Thymus (tissue), 14 donors: Measurements from ENCODE around the gene MERTK. TPM values are rescaled to one million over a fixed set of nuclear protein-coding genes. Genes with fewer than 3 reads are reported as not detected.
"Not testable (repeated sequence)": the region's sequence is repeated elsewhere in the genome, so short reads cannot be mapped to it uniquely, and the experiment has no call there.

Source experiments
- DNase-seq, 9 donors: peaks; one replicate each; pipeline ENCODE4 v3.0.0-alpha.2; 2013; ENCODE audit warnings: low spot score in 9 of 9, low read depth in 6 of 9, missing footprints in 1 of 9
- H3K27ac ChIP-seq, 2 donors: one replicate each; pipeline ENCODE4 v1.5.1; 2013; ENCODE audit warnings: control low read depth in 1 of 2, low read depth in 1 of 2, low read length in 1 of 2, mild to moderate bottlenecking in 1 of 2, moderate library complexity in 1 of 2
- H3K27me3 ChIP-seq, 2 donors: one replicate each; pipeline ENCODE4 v1.5.1; 2013; ENCODE audit warnings: low read length in 1 of 2; ENCODE audit not compliant: control insufficient read depth in 2 of 2, insufficient read depth in 1 of 2
- H3K36me3 ChIP-seq, 2 donors: one replicate each; pipeline ENCODE4 v1.5.1; 2013; ENCODE audit warnings: low read length in 1 of 2, mild to moderate bottlenecking in 1 of 2, moderate library complexity in 1 of 2; ENCODE audit not compliant: control insufficient read depth in 2 of 2, insufficient read depth in 2 of 2
- H3K4me1 ChIP-seq, 2 donors: one replicate each; pipeline ENCODE4 v1.5.1; 2013; ENCODE audit warnings: low read length in 2 of 2; ENCODE audit not compliant: control insufficient read depth in 2 of 2, insufficient read depth in 2 of 2
- H3K4me3 ChIP-seq, 2 donors: one replicate each; pipeline ENCODE4 v1.5.1; 2013; ENCODE audit warnings: low read length in 2 of 2, control low read depth in 1 of 2, mild to moderate bottlenecking in 1 of 2
- H3K9me3 ChIP-seq, 2 donors: one replicate each; pipeline ENCODE4 v1.5.1; 2013; ENCODE audit warnings: low read length in 1 of 2, mild to moderate bottlenecking in 1 of 2; ENCODE audit not compliant: control insufficient read depth in 2 of 2, insufficient read depth in 1 of 2
- WGBS: extraction: QIAGEN DNeasy Blood & Tissue Kit; methylation state at CpG from one replicate; pipeline ENCODE4 v1.1.7; 2013; 5-methylcytosine and 5-hydroxymethylcytosine counted together
- long read RNA-seq, 10 donors: transcript quantifications; one replicate each; lab custom pipeline, GENCODE V29; 2026
- polyA plus RNA-seq: library from polyadenylated mRNA; stranded (reverse); fragments of 200-250 nt; gene quantifications from one replicate; pipeline ENCODE4 v1.2.3, GENCODE V29; 2013
- total RNA-seq: library from RNA; stranded (reverse); fragments of 120-200 nt; gene quantifications from one replicate; pipeline ENCODE4 v1.2.4, GENCODE V29; 2013
- donor health status: healthy.

MERTK gene
- 5.7 TPM for total RNA-seq
- 16.5 TPM for polyA plus RNA-seq
- long read RNA-seq, donor 1 = 0 reads
- long read RNA-seq, donor 2, partial matches to known transcripts = 0 of 1 reads
- long read RNA-seq, donor 2, other reads (novel, unspliced or antisense) = 0 of 1 reads
- long read RNA-seq, donor 3, partial matches to known transcripts = 0 of 1 reads
- long read RNA-seq, donor 3, other reads (novel, unspliced or antisense) = 0 of 1 reads
- long read RNA-seq, donor 4, partial matches to known transcripts = 0 of 1 reads
- long read RNA-seq, donor 4, other reads (novel, unspliced or antisense) = 0 of 1 reads
- long read RNA-seq, donor 5, partial matches to known transcripts = 0 of 3 reads
- long read RNA-seq, donor 5, other reads (novel, unspliced or antisense) = 0 of 3 reads
- long read RNA-seq, donor 6, partial matches to known transcripts = 5 of 6 reads
- long read RNA-seq, donor 6, other reads (novel, unspliced or antisense) = 0 of 6 reads
- long read RNA-seq, donor 7, partial matches to known transcripts = 0 of 1 reads
- long read RNA-seq, donor 7, other reads (novel, unspliced or antisense) = 0 of 1 reads
- long read RNA-seq, donor 8 = 0 reads
- long read RNA-seq, donor 9, partial matches to known transcripts = 0 of 1 reads
- long read RNA-seq, donor 9, other reads (novel, unspliced or antisense) = 0 of 1 reads
- long read RNA-seq, donor 10 = 0 reads

- H3K27me3 ChIP-seq = peaks cover 33 to 43% of the 10 kb centered on the region in 2 donors
- peak within 1 kb of the TSS; percentile 52 to 56 for H3K27ac ChIP-seq
- H3K9me3 ChIP-seq = peaks cover 0 to 8% of the 10 kb centered on the region in 2 donors
- peak in 3 of 9 donors; percentile 35 to 63 (median 52) for DNase-seq
- H3K36me3 ChIP-seq = no peaks in the 10 kb centered on the region
- peaks cover 6 to 14% of the 10 kb centered on the region in 2 donors for H3K4me1 ChIP-seq
- WGBS = under 1% methylated on average over 70 of the region's 71 CpGs
- H3K4me3 ChIP-seq = peak within 1 kb of the TSS; percentile 54 to 57
These were observed at the start of gene MERTK for GRCh38 chr2:111897924-111898702. MERTK (plus strand) TSS chr2:111898607; CDS start chr2:111898736, 129 bp downstream.

- H3K4me1 ChIP-seq, H3K36me3 ChIP-seq, H3K4me3 ChIP-seq, H3K9me3 ChIP-seq, H3K27me3 ChIP-seq, H3K27ac ChIP-seq: not testable (repeated sequence)
- WGBS = 58% methylated on average over 4 of the region's 4 CpGs
- peak in 2 of 9 donors; percentile 0 to 19 for DNase-seq
These were observed 47.8 kb upstream of the MERTK start for GRCh38 chr2:111850646-111851045.

- H3K27ac ChIP-seq, H3K4me1 ChIP-seq, H3K27me3 ChIP-seq, H3K4me3 ChIP-seq, H3K9me3 ChIP-seq, DNase-seq, H3K36me3 ChIP-seq: not testable (repeated sequence)
- WGBS = 97% methylated on average over 3 of the region's 3 CpGs
These were observed 45.9 kb upstream of the MERTK start for GRCh38 chr2:111852544-111852943.

- WGBS = 69% methylated on average over 3 of the region's 3 CpGs
- DNase-seq, H3K9me3 ChIP-seq, H3K4me1 ChIP-seq, H3K36me3 ChIP-seq, H3K27me3 ChIP-seq, H3K27ac ChIP-seq, H3K4me3 ChIP-seq: not testable (repeated sequence)
These were observed 38.4 kb upstream of the MERTK start for GRCh38 chr2:111860005-111860404.

GRCh38 chr2:111865124-111865523 lies 33.3 kb upstream of the MERTK start:
- not testable (repeated sequence) for DNase-seq, H3K36me3 ChIP-seq, H3K27me3 ChIP-seq, H3K4me3 ChIP-seq, H3K4me1 ChIP-seq, H3K27ac ChIP-seq, H3K9me3 ChIP-seq
- 82% methylated on average over 2 of the region's 3 CpGs for WGBS

- not testable (repeated sequence) for H3K4me3 ChIP-seq
- H3K36me3 ChIP-seq = peaks cover 0 to 12% of the 10 kb centered on the region in 2 donors
These were observed 25.6 kb upstream of the MERTK start for GRCh38 chr2:111872806-111873205.

GRCh38 chr2:111883661-111884591 lies 14.5 kb upstream of the MERTK start, which contains the start of gene ANAPC1:
ANAPC1 (minus strand) TSS chr2:111884193; CDS start chr2:111880825, 3,368 bp downstream.
- under 1% methylated on average over 73 of the region's 73 CpGs for WGBS
- Histone ChIP-seq H3K4me3 (peak within 1 kb of the TSS; percentile 78 to 88), H3K27me3 (no peaks in the 10 kb centered on the region), H3K36me3 (no peaks in the 10 kb centered on the region), H3K4me1 (peaks cover 0 to 11% of the 10 kb centered on the region in 2 donors), H3K9me3 (no peaks in the 10 kb centered on the region), H3K27ac (peak within 1 kb of the TSS; percentile 86 to 87)
- peak; percentile 52 to 91 (median 71) for DNase-seq

More at GRCh38 chr2:111872806-111873205, 25.6 kb upstream of the MERTK start:
- not testable (repeated sequence) for DNase-seq, H3K9me3 ChIP-seq, H3K4me1 ChIP-seq, H3K27me3 ChIP-seq, H3K27ac ChIP-seq
- WGBS = 96% methylated on average over 2 of the region's 2 CpGs

- DNase-seq = no peak
- Histone ChIP-seq H3K27ac (peak overlapping the region; percentile 86 to 87), H3K9me3 (no peaks in the 10 kb centered on the region), H3K36me3 (no peaks in the 10 kb centered on the region), H3K27me3 (no peaks in the 10 kb centered on the region), H3K4me3 (peak overlapping the region; percentile 78 to 88), H3K4me1 (peaks cover 0 to 11% of the 10 kb centered on the region in 2 donors)
- WGBS = 25% methylated on average over 11 of the region's 11 CpGs
These were observed 13.8 kb upstream of the MERTK start for GRCh38 chr2:111884592-111884964.
